Neural cell (in vitro differentiated cells): ENCODE results near the gene MDGA2. TPM values are rescaled to one million over a fixed set of nuclear protein-coding genes. Genes with fewer than 3 reads are reported as not detected.

ENCODE experiments used
- H2AFZ ChIP-seq: fragments of 200-600, 300-800 bp; sonication (generic), shearing (Covaris generic); 2 replicates; pipeline ENCODE4 v1.6.0; 2014; ENCODE audit warnings: low read depth, mild to moderate bottlenecking, antibody characterized with exemption, low read length, moderate library complexity
- H3F3A ChIP-seq: fragments of 200-600 bp; shearing (Covaris generic); 2 replicates; pipeline ENCODE4 v1.6.1; 2016; ENCODE audit warnings: mild to moderate bottlenecking, moderate library complexity, mixed read lengths, antibody characterized with exemption, low read length; ENCODE audit not compliant: insufficient read depth, poor library complexity, severe bottlenecking
- H3K27ac ChIP-seq: fragments of 200-600, 300-800 bp; sonication (generic), shearing (Covaris generic); 2 replicates; pipeline ENCODE4 v1.5.1; 2014; ENCODE audit warnings: mild to moderate bottlenecking, low read length, moderate library complexity
- H3K27me3 ChIP-seq: fragments of 300-800, 200-600 bp; sonication (generic), shearing (Covaris generic); 2 replicates; pipeline ENCODE4 v1.6.0; 2014; ENCODE audit warnings: mild to moderate bottlenecking, low read depth, low read length, moderate library complexity; ENCODE audit not compliant: insufficient read depth
- H3K36me3 ChIP-seq: fragments of 300-800, 200-600 bp; sonication (generic), shearing (Covaris generic); 2 replicates; pipeline ENCODE4 v1.5.1; 2014; ENCODE audit warnings: mild to moderate bottlenecking, antibody characterized with exemption, low read length, moderate library complexity; ENCODE audit not compliant: insufficient read depth
- H3K4me2 ChIP-seq: fragments of 300-800, 200-600 bp; sonication (generic), shearing (Covaris generic); 2 replicates; pipeline ENCODE4 v1.6.0; 2014; ENCODE audit warnings: mild to moderate bottlenecking, low read length
- H3K4me3 ChIP-seq: fragments of 300-800, 200-600 bp; sonication (generic), shearing (Covaris generic); 2 replicates; pipeline ENCODE4 v1.5.1; 2014; ENCODE audit warnings: mild to moderate bottlenecking, low read length, moderate library complexity
- H3K79me2 ChIP-seq: fragments of 200-600 bp; shearing (Covaris generic); replicated peaks from 2 replicates; pipeline ENCODE4 v1.6.0; 2014; ENCODE audit warnings: mild to moderate bottlenecking, low read length, moderate library complexity; ENCODE audit not compliant: insufficient read depth
- H3K9ac ChIP-seq: fragments of 300-800, 200-600 bp; sonication (generic), shearing (Covaris generic); 2 replicates; pipeline ENCODE4 v1.6.1; 2016; ENCODE audit warnings: mild to moderate bottlenecking, low read length, mixed read lengths
- H3K9me2 ChIP-seq: fragments of 200-600 bp; shearing (Covaris generic); 2 replicates; pipeline ENCODE4 v1.6.1; 2016; ENCODE audit warnings: mild to moderate bottlenecking, low read length, mixed read lengths; ENCODE audit not compliant: insufficient read depth
- H3K9me3 ChIP-seq: fragments of 200-600, 300-800 bp; sonication (generic), shearing (Covaris generic); 2 replicates; pipeline ENCODE4 v1.6.1; 2016; ENCODE audit warnings: mild to moderate bottlenecking, mixed run types, low read length, moderate library complexity, mixed read lengths
- H4K20me1 ChIP-seq: fragments of 200-600 bp; shearing (Covaris generic); 2 replicates; pipeline ENCODE4 v1.6.1; 2016; ENCODE audit warnings: mild to moderate bottlenecking, mixed run types; ENCODE audit not compliant: insufficient read depth
- CTCF ChIP-seq: fragments of 450-650 bp; IDR thresholded peaks from 2 replicates; pipeline ENCODE4 v1.5.1; 2014; ENCODE audit warnings: antibody characterized with exemption, mild to moderate bottlenecking, moderate library complexity; ENCODE audit not compliant: poor library complexity, severe bottlenecking
- EP300 ChIP-seq: fragments of 450-650 bp; conservative IDR thresholded peaks from 2 replicates; pipeline ENCODE4 v1.6.1; 2014; ENCODE audit warnings: antibody characterized with exemption, mild to moderate bottlenecking, moderate library complexity; ENCODE audit not compliant: poor library complexity, severe bottlenecking
- EZH2 ChIP-seq: fragments of 200-600, 300-800 bp; shearing (Covaris generic), sonication (generic); IDR thresholded peaks from 2 replicates; pipeline ENCODE4 v1.6.1; 2014; ENCODE audit warnings: antibody characterized with exemption, low read length, borderline replicate concordance, mild to moderate bottlenecking; ENCODE audit not compliant: insufficient read depth, poor library complexity, severe bottlenecking
- MXI1 ChIP-seq: fragments of 450-650 bp; conservative IDR thresholded peaks from 2 replicates; pipeline ENCODE4 v1.6.1; 2014; ENCODE audit warnings: antibody characterized with exemption, mild to moderate bottlenecking; ENCODE audit not compliant: poor library complexity, severe bottlenecking
- POLR2AphosphoS5 ChIP-seq: IDR thresholded peaks from 2 replicates; pipeline ENCODE4 v1.6.1; 2012
- RAD21 ChIP-seq: fragments of 450-650 bp; conservative IDR thresholded peaks from 2 replicates; pipeline ENCODE4 v1.6.1; 2014; ENCODE audit warnings: antibody characterized with exemption, mild to moderate bottlenecking, moderate library complexity
- REST ChIP-seq: IDR thresholded peaks from 2 replicates; pipeline ENCODE4 v1.6.1; 2012; ENCODE audit warnings: borderline replicate concordance
- SMC3 ChIP-seq: fragments of 450-650 bp; conservative IDR thresholded peaks from 2 replicates; pipeline ENCODE4 v1.6.1; 2014; ENCODE audit warnings: antibody characterized with exemption, mild to moderate bottlenecking, moderate library complexity; ENCODE audit not compliant: poor library complexity
- TAF1 ChIP-seq: IDR thresholded peaks from 2 replicates; pipeline ENCODE4 v1.6.1; 2012; ENCODE audit warnings: low read depth
- polyA plus RNA-seq: library from polyadenylated mRNA; depleted of rRNA; stranded (reverse); fragments of >200 nt; gene quantifications from 2 replicates; pipeline ENCODE4 v1.2.3, GENCODE V29; 2014

Gene MDGA2
- polyA plus RNA-seq, 1 donor from 2014 or later, result 3.8 TPM

- no peak for TF ChIP-seq POLR2AphosphoS5
- no peak for TF ChIP-seq CTCF
- TF ChIP-seq SMC3, result no peak
- no peak for TF ChIP-seq RAD21
- TF ChIP-seq MXI1, result no peak
- no peak for TF ChIP-seq REST
- TF ChIP-seq TAF1, result no peak
- TF ChIP-seq EP300, result no peak
- TF ChIP-seq EZH2, result no peak
- no peak overlapping the region for H3K4me3 ChIP-seq
- no peaks in the 10 kb centered on the region for H3K9me3 ChIP-seq
- no peak overlapping the region for H2AFZ ChIP-seq
- no peak overlapping the region for H3K4me2 ChIP-seq
- H3K9ac ChIP-seq, result no peak overlapping the region
- H3K27ac ChIP-seq, result no peak overlapping the region
- no peaks in the 10 kb centered on the region for H3K79me2 ChIP-seq
- no peaks in the 10 kb centered on the region for H4K20me1 ChIP-seq
- no peaks in the 10 kb centered on the region for H3F3A ChIP-seq
- H3K36me3 ChIP-seq, result no peaks in the 10 kb centered on the region
- no peaks in the 10 kb centered on the region for H3K27me3 ChIP-seq
- no peaks in the 10 kb centered on the region for H3K9me2 ChIP-seq
These were observed 789.8 kb downstream of the MDGA2 start for GRCh38 chr14:46885566-46885965.

GRCh38 chr14:46861753-46862152, 813.7 kb downstream of the MDGA2 start:
- Histone ChIP-seq H3K9me2 (no peaks in the 10 kb centered on the region), H3K9ac (no peak overlapping the region), H3K79me2 (no peaks in the 10 kb centered on the region), H4K20me1 (no peaks in the 10 kb centered on the region), H3K9me3 (no peaks in the 10 kb centered on the region), H2AFZ (no peak overlapping the region), H3K36me3 (no peaks in the 10 kb centered on the region), H3K27me3 (no peaks in the 10 kb centered on the region), H3K4me3 (no peak overlapping the region), H3F3A (no peaks in the 10 kb centered on the region), H3K4me2 (no peak overlapping the region), H3K27ac (no peak overlapping the region)
- no peak for TF ChIP-seq REST
- no peak for TF ChIP-seq POLR2AphosphoS5
- no peak for TF ChIP-seq EZH2
- no peak for TF ChIP-seq MXI1
- TF ChIP-seq EP300, result no peak
- TF ChIP-seq RAD21, result no peak
- no peak for TF ChIP-seq SMC3
- TF ChIP-seq TAF1, result no peak
- no peak for TF ChIP-seq CTCF
